Liver (tissue), 3 donors: Measurements from ENCODE around the gene RABGGTA.

ENCODE experiments used
- GABPA ChIP-seq, 2 donors: IDR thresholded peaks in 1 of 2; conservative IDR thresholded peaks in 1 of 2; 2 replicates each; pipeline ENCODE4 v1.6.1; 2016; ENCODE audit warnings: antibody characterized with exemption in 2 of 2, mild to moderate bottlenecking in 1 of 2, moderate library complexity in 1 of 2
- RAD21 ChIP-seq, 2 donors: IDR thresholded peaks; 2 replicates each; pipeline ENCODE4 v1.6.1; 2016; ENCODE audit warnings: antibody characterized with exemption in 2 of 2, mild to moderate bottlenecking in 2 of 2
- YY1 ChIP-seq: IDR thresholded peaks from 2 replicates; pipeline ENCODE4 v1.6.1; 2016; ENCODE audit warnings: antibody characterized with exemption, mild to moderate bottlenecking
- TF ChIP-seq, protein P1 (sequence below): fragments of 150-350 bp; IDR thresholded peaks from 2 replicates; pipeline ENCODE4 v1.5.1; 2017; ENCODE audit warnings: improper control_type of control experiment, low read depth, low read length; ENCODE audit not compliant: missing input control
- TF ChIP-seq, protein P2 (sequence below): IDR thresholded peaks from 2 replicates; pipeline ENCODE4 v1.6.1; 2016; ENCODE audit warnings: antibody characterized with exemption
- donor health status: healthy.
- donor health status: healthy.

DNA sequence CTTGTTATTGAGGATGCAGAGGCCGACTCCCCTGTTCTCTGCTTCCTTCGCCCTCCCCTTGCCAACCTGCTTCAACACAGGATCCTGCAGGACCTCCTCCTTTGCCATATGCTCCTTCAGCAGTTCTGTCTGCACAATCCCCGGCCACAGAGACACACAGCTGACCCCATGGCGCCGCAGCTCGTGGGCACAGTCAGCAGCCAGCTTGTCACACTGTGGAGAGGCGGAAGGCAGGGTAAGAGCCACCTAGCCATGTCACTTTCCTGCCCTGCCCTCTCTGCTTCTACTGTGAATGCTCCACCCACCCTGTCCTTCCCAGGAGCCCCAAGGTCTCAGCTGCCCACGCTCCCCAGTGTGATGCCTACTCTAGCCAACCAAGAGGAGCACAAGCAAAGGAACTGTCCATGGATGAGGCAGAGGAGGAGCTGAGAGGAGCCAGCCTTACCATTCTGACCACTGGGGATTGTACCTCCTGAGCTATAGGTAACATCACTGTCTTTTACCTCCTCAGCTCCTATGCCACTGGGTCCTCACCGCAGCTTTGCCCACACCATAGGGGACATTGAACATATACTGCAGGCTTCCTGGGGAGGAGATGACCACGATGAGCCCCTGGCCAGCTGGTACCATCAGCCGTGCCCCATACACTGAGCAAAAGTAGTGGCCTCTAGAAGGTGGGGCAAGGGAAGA is 20.9 kb upstream of the RABGGTA start:
- TF ChIP-seq GABPA (IDR thresholded peaks at IDR 0.05 in 1 of 2, conservative IDR thresholded peaks at IDR 0.05 in 1 of 2) (no peak), YY1 (no peak), RAD21 (IDR thresholded peaks at IDR 0.05) (no peak)
- TF ChIP-seq, protein P1, sequence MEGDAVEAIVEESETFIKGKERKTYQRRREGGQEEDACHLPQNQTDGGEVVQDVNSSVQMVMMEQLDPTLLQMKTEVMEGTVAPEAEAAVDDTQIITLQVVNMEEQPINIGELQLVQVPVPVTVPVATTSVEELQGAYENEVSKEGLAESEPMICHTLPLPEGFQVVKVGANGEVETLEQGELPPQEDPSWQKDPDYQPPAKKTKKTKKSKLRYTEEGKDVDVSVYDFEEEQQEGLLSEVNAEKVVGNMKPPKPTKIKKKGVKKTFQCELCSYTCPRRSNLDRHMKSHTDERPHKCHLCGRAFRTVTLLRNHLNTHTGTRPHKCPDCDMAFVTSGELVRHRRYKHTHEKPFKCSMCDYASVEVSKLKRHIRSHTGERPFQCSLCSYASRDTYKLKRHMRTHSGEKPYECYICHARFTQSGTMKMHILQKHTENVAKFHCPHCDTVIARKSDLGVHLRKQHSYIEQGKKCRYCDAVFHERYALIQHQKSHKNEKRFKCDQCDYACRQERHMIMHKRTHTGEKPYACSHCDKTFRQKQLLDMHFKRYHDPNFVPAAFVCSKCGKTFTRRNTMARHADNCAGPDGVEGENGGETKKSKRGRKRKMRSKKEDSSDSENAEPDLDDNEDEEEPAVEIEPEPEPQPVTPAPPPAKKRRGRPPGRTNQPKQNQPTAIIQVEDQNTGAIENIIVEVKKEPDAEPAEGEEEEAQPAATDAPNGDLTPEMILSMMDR, result no peak
- TF ChIP-seq, protein P2, sequence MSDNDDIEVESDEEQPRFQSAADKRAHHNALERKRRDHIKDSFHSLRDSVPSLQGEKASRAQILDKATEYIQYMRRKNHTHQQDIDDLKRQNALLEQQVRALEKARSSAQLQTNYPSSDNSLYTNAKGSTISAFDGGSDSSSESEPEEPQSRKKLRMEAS, result no peak
